GM19238 (cell line): ENCODE data around the gene CCDC39.

Source experiments
- DNase-seq: peaks from one replicate; pipeline ENCODE4 v3.0.0; 2011; ENCODE audit warnings: low spot score; ENCODE audit not compliant: insufficient read length

The CCDC39 gene

DNA sequence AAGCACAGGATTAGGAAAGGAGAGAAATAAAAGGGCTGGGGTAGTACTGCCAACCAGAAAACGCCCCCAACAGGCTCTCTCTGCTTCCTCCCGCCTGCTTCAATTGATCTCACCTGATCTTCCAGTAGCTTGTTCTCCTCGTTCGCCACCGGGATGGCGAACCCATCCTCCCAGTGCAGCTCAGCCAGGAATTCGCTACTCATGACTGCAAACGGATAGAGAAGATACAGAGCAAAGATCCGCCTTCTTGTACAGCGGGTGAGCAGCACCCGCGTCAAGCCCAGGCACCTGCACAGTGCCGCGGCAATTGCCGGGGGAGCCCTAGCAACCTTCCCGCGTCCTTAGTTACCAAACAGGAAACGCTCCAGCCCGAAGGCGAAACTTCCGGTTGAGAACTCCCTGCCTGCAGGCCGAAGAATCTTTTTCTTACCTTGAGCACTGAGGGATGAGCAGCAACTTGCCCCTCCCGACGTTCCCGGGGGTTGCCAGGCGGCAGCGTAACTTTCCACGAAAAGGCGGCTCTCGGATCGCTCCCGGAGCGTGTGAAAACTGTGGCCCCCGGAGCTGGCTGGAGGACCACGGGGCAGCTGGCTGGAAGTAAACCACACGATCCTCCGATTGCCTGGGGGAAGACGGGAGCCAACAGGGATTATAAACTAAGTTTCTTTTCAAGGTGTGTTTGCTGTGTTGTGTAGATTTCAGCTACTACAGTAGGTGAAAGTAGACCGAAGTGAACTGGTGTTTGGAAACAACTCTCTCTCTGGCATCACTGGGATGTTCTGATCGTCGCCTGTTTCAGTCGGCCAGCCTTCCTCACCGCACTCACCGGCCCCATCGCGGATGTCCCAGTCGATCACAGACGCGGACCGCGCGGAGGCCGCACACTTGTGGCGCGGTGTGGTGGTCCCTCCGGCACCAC lies at the start of gene CCDC39:
CCDC39 (minus strand) TSS at position 312 of the 919 bp plus-strand sequence; CDS start at position 203, 109 bp downstream.
- DNase-seq, result peak; percentile 41

- DNase-seq, result no peak
These were observed 40.7 kb upstream of the CCDC39 start for GRCh38 chr3:180720012-180720411.

DNA sequence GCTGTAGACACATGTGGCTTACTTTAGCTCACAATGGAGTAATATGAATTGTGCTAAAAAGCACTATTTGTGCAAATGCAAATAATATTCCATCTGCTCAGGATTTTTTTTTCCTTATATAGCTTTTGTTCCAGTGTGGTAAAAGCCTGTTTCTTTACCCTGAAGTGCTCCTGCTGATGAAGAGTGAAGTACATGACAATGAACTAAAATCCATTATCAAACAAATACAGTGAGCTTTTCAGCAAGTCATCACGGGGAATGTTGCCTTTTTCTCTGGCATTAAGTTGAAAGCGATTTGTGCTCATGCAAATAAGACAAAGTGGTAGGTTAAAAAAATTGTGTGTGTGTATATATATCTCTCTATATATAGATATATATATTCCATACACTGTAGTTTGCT lies 28.6 kb upstream of the CCDC39 start:
- DNase-seq, result no peak

GRCh38 chr3:180705619-180706018 lies 26.3 kb upstream of the CCDC39 start:
- DNase-seq, result no peak

DNA sequence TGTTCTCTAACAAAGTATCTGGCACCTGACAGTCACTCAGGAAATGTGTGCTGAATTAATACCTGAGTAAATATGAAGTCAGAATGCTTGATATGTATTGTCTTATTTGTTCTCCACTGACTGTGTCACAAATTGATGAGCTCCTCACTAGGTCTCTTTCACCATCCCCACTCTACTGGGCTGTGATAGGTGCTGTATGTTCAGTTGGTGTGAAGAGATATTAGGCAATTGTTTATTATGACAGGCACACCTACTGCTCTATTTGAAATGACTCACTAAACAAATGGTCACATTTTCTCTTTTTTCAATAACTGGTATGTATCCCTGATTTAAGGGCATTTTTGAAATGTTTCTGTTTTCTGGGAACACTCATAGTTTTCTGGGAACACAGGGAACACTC lies 25.2 kb upstream of the CCDC39 start:
- DNase-seq, result no peak

DNA sequence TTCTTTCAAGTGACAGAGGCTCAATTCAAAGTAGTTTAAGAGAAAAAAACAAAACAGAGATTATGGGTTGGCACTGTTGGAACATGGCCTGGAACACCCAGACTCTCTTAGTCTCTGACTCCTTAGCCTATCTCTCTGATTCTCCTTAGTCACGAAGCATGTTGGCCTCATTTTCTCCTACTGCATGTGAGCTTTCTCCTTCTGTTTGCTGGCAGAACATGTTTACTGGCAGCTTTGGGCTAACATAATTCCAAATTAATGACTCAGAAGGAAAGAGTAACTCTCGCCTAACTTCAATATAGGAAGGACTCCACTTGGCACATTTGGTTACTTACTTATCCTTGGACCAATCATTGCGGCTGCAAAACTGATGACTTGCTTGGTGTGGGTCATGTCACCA lies 21.7 kb upstream of the CCDC39 start:
- no peak for DNase-seq

GRCh38 chr3:180698760-180699270 lies 19.5 kb upstream of the CCDC39 start:
- no peak for DNase-seq

- no peak for DNase-seq
These were observed 15.0 kb upstream of the CCDC39 start for GRCh38 chr3:180694321-180694720.

DNA sequence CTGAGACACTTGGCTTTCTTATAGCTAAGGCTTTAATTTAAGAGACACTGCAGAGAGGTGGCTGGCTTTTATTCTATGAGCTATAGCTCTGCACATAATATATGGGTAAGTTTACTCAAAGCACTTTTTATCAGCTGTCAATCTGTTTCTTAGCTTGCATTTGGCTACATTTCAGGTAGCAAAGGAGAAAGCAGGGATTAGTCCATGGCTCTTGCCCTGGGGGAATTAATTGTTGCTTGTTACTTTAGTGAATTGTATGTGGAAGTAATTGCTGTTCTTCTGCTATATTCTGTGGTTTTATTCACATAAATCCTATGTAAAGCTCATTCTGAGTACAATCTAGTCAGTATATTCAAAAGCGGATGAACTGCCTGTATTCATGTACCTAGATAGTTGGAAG lies 14.4 kb upstream of the CCDC39 start:
- no peak for DNase-seq

DNA sequence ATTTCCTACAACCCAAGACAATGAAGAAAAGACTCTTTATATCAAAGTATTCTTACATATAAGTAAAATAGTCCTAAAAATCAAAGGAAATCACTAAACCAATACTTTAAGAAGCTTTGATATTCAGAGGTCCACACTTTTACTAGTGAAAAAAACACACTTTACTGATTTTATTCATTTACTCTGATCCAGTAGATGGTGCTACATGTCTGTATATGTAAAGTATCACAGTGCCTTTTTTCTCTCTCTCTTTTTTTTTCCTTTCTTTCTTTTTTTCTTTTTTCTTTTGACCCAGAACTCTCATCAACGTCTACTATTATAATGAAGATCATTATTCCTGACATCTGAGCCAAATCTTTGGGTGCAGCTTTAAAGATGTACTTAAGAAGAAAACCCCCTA lies 10.8 kb upstream of the CCDC39 start:
- no peak for DNase-seq

GRCh38 chr3:180684807-180685206 lies 5.5 kb upstream of the CCDC39 start:
- no peak for DNase-seq

DNA sequence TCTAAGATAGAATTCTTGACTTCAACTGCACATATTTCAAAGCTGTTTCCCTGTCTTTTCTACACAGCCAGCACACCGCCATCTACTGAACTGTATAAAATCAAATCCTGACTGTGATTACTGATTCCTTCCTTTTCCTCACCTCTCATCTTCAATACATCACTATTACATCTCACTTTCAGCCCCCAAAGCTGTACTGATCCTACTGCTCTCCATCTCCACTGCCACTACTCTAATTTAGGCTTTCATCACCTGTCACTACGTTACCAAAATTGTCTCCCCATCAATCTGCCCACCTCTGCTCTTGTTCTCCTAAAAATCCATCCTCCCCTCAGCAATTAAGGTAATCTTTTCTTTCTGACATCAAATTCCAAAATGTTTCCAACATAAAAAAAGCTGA lies 4.5 kb upstream of the CCDC39 start:
- no peak for DNase-seq

DNA sequence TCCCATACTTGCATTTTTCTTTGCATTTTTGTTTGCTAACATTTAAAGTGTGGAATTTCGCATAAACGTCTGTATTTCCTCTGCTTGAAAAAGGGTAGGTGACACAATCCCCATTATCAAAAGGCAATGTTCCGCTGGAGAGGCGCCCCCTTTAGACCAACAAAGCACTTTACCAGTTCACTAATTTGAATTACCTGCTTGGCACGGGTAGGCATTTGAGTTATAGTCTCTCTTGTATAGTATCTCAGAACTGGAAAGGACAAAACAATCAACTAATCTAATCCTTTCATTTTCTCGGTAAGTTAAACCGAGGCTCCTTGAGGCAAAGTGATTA lies 775 bp upstream of the CCDC39 start:
- peak; percentile 2 for DNase-seq

- no peak for DNase-seq
These were observed 1.1 kb downstream of the CCDC39 start for GRCh38 chr3:180678231-180678630.

- no peak for DNase-seq
These were observed 17.8 kb downstream of the CCDC39 start for GRCh38 chr3:180661444-180661843.

GRCh38 chr3:180657094-180657493 lies 22.2 kb downstream of the CCDC39 start:
- no peak for DNase-seq

- no peak for DNase-seq
These were observed 22.9 kb downstream of the CCDC39 start for GRCh38 chr3:180656406-180656805.

GRCh38 chr3:180646187-180646790 lies 33.0 kb downstream of the CCDC39 start:
- DNase-seq, result no peak

DNA sequence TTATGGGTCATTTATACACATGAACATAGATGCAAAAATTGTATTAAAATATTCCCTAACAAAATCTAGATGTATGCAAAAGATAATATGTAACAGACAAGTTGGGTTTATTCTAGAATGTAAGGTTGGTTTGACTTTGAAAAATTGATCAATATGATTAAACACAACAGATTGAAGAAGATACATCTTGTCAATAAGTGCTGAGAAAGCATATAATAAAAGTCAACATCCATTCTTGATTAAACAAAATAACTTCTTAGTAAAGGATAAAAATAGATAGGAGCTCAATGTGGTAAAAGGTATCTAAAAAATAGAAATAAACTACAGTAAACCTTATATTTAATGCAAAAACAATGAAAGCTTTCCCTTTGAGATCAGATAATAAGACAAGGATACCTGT lies 38.3 kb downstream of the CCDC39 start:
- DNase-seq, result no peak

DNA sequence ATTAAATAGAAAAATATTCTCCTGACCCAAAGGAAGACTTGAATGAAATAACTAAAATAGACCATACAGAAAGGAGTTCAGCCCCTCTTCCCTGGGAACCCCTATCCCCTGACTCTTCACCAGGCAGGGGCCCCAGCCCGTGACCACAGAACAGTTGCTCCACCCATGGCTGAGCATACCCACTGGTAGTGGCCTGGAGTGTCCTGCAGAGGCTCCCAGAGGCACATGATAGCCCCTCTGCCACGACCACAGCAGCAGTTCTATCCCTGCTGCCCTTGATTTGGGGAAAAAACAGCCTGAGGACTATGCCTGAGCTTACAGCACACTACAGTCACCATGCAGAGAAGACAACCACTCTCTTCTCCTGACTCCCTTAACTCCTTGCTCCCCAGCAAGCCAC lies 45.6 kb downstream of the CCDC39 start:
- DNase-seq, result no peak

DNA sequence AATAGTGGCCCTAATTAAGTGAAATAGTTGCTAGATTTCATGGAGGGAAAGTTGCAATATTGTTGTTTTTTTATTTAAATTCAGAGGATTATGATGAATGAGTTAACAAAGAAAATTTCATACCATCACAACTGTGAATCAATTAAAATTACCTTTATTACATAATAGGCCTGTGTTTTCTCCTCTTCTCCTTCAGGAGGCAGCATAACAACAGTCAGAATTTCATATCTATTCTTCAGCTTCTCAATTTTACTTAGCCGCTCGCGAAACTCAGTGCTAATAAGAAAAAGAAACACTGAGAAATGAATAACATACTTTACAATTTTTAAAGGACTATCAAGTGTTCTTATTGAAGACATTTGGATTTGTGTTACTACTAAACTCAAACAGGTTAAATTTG lies 48.0 kb downstream of the CCDC39 start:
- DNase-seq, result no peak

GRCh38 chr3:180630371-180630770 lies 48.9 kb downstream of the CCDC39 start:
- no peak for DNase-seq

DNA sequence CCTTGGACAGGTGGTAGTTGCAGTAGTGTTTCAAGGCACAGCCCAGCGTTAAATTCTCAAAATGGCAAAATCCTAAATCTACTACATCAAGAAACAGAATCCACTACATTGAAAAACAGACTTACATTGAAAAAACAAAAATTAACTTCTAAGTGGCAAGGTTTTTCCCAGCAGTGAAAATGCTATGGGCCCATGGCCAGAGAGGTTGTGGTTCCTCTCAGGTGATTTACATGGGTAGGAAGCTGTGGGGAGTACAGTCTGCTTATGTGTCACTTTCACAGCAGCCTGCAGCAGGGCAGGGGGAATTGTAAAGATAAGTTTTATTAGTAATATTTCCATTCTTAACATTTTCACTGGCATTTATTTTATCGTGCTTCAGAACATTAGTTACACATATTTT lies 52.4 kb downstream of the CCDC39 start:
- peak; percentile 12 for DNase-seq
